Kidney epithelial cell (primary cell): ENCODE results near the gene NOL4L. TPM values are rescaled to one million over a fixed set of nuclear protein-coding genes. Genes with fewer than 3 reads are reported as not detected.

Source experiments
- DNase-seq: peaks from one replicate; pipeline ENCODE4 v3.0.0-alpha.2; 2010; ENCODE audit warnings: low read depth
- H3K27me3 ChIP-seq: 2 replicates; pipeline ENCODE4 v1.6.0; 2011; ENCODE audit warnings: low read length; ENCODE audit not compliant: control insufficient read depth, insufficient read depth
- H3K36me3 ChIP-seq: 2 replicates; pipeline ENCODE4 v1.5.1; 2011; ENCODE audit warnings: low read length; ENCODE audit not compliant: control insufficient read depth, insufficient read depth
- H3K4me3 ChIP-seq: 2 replicates; pipeline ENCODE4 v1.5.1; 2011; ENCODE audit warnings: low read depth, mild to moderate bottlenecking, control low read depth, low read length
- CTCF ChIP-seq: IDR thresholded peaks from 2 replicates; pipeline ENCODE4 v1.5.1; 2011; ENCODE audit warnings: mild to moderate bottlenecking, moderate library complexity, low read length, control low read depth, inconsistent platforms; ENCODE audit not compliant: insufficient read depth, poor library complexity, severe bottlenecking
- total RNA-seq: library from RNA; depleted of rRNA; stranded (reverse); fragments of >200 nt; gene quantifications from 2 replicates; pipeline ENCODE4 v1.2.3, GENCODE V29; 2015

The NOL4L gene
- total RNA-seq, 1 donor from 2014 or later = 31.4 TPM

- H3K4me3 ChIP-seq = no peak overlapping the region
- H3K36me3 ChIP-seq = no peaks in the 10 kb centered on the region
- no peak for TF ChIP-seq CTCF
- DNase-seq = no peak
- H3K27me3 ChIP-seq = peaks cover 8% of the 10 kb centered on the region
Measured at GRCh38 chr20:32556312-32557184, 28.6 kb downstream of the NOL4L start.

GRCh38 chr20:32555584-32555983 lies 29.5 kb downstream of the NOL4L start:
- Histone ChIP-seq H3K27me3 (peaks cover 2% of the 10 kb centered on the region), H3K36me3 (no peaks in the 10 kb centered on the region), H3K4me3 (no peak overlapping the region)
- TF ChIP-seq CTCF = no peak
- DNase-seq = no peak

GRCh38 chr20:32554965-32555289 lies 30.2 kb downstream of the NOL4L start:
- Histone ChIP-seq H3K4me3 (no peak overlapping the region), H3K36me3 (no peaks in the 10 kb centered on the region), H3K27me3 (peaks cover 2% of the 10 kb centered on the region)
- TF ChIP-seq CTCF = no peak
- no peak for DNase-seq

- TF ChIP-seq CTCF = no peak
- Histone ChIP-seq H3K27me3 (peaks cover 2% of the 10 kb centered on the region), H3K36me3 (no peaks in the 10 kb centered on the region), H3K4me3 (no peak overlapping the region)
- no peak for DNase-seq
Measured at GRCh38 chr20:32553618-32554017, 31.5 kb downstream of the NOL4L start.

- H3K27me3 ChIP-seq = no peaks in the 10 kb centered on the region
- H3K36me3 ChIP-seq = no peaks in the 10 kb centered on the region
- no peak for TF ChIP-seq CTCF
- no peak overlapping the region for H3K4me3 ChIP-seq
- DNase-seq = no peak
Measured at GRCh38 chr20:32551693-32552092, 33.4 kb downstream of the NOL4L start.

GRCh38 chr20:32549842-32550241 lies 35.3 kb downstream of the NOL4L start:
- no peak overlapping the region for H3K4me3 ChIP-seq

More at GRCh38 chr20:32549842-32550241, 35.3 kb downstream of the NOL4L start:
- Histone ChIP-seq H3K27me3 (no peaks in the 10 kb centered on the region), H3K36me3 (no peaks in the 10 kb centered on the region)
- TF ChIP-seq CTCF = no peak
- no peak for DNase-seq
